Endothelial cell of umbilical vein (primary cell): Measurements from ENCODE around the gene XRN2. TPM values are rescaled to one million over a fixed set of nuclear protein-coding genes. Genes with fewer than 3 reads are reported as not detected.

Experiments
- BruUV-seq: library from RNA; stranded (reverse); fragments of 400-500 nt; replicated peaks from 2 replicates; lab custom pipeline; 2021; lab: Mats Ljungman, UMichigan
- CTCF ChIA-PET: fragments of 300-600, 350-600 bp; sonication (Branson Sonifier 250); formaldehyde crosslinking; loops from one replicate; lab custom pipeline; 2021; ENCODE audit warnings: antibody characterized with exemption, inconsistent platforms; lab: Charles Lee
- POLR2A ChIA-PET: fragments of 300-600, 350-600 bp; sonication (Branson Sonifier 250); formaldehyde crosslinking; loops from one replicate; lab custom pipeline; 2021; ENCODE audit warnings: antibody characterized with exemption, inconsistent platforms; lab: Charles Lee
- DNase-seq: peaks from one replicate; pipeline ENCODE4 v3.0.0-alpha.2; 2011; ENCODE audit warnings: low read depth, low spot score
- FAIRE-seq: peaks from 2 replicates; lab custom pipeline; 2011; peaks lifted over from hg19 to GRCh38; lab: Jason Lieb, UNC
- H2AFZ ChIP-seq: 2 replicates; pipeline ENCODE4 v1.6.0; 2012; ENCODE audit warnings: low read depth, low read length, control low read depth, inconsistent platforms
- H3K27ac ChIP-seq: 2 replicates; pipeline ENCODE4 v1.5.1; 2011; ENCODE audit warnings: low read depth, mild to moderate bottlenecking, control low read depth, low read length, moderate library complexity; ENCODE audit not compliant: insufficient read depth
- H3K27me3 ChIP-seq, 2 experiments: 2 replicates each; pipeline versions ENCODE4 v1.6.0 to v1.6.1; 2011; ENCODE audit warnings: low read length in 2 of 2, mixed read lengths in 1 of 2; ENCODE audit not compliant: control insufficient read depth in 2 of 2, insufficient read depth in 2 of 2
- H3K36me3 ChIP-seq, 2 experiments: 2 replicates in 1 of 2; 3 replicates in 1 of 2; pipeline ENCODE4 v1.5.1; 2011; ENCODE audit warnings: low read length in 2 of 2, mild to moderate bottlenecking in 1 of 2, moderate library complexity in 1 of 2; ENCODE audit not compliant: control insufficient read depth in 2 of 2, insufficient read depth in 2 of 2; ENCODE audit errors: extremely low read depth in 1 of 2
- H3K4me1 ChIP-seq: 3 replicates; pipeline ENCODE4 v1.5.1; 2011; ENCODE audit warnings: mild to moderate bottlenecking, low read length; ENCODE audit not compliant: control insufficient read depth, insufficient read depth; ENCODE audit errors: extremely low read depth
- H3K4me2 ChIP-seq: 2 replicates; pipeline ENCODE4 v1.6.1; 2011; ENCODE audit warnings: low read length, control low read depth, mixed read lengths; ENCODE audit not compliant: insufficient read depth
- H3K4me3 ChIP-seq, 3 experiments: fragments of 200-600 bp in 1 of 3; sonication (generic), shearing (Covaris generic) in 1 of 3; replicated peaks in 1 of 3; 2 replicates each; pipeline ENCODE4 v1.5.1; 2011 to 2016; ENCODE audit warnings: control low read depth in 3 of 3, low read length in 3 of 3, mild to moderate bottlenecking in 2 of 3, inconsistent platforms in 1 of 3, low read depth in 1 of 3, moderate library complexity in 1 of 3; ENCODE audit not compliant: insufficient read depth in 1 of 3
- H3K79me2 ChIP-seq: 2 replicates; pipeline ENCODE4 v1.6.0; 2012; ENCODE audit warnings: low read length, inconsistent platforms; ENCODE audit not compliant: control insufficient read depth, insufficient read depth
- H3K9ac ChIP-seq: replicated peaks from 2 replicates; pipeline ENCODE3; 2011; ENCODE audit warnings: low read length, control low read depth; ENCODE audit not compliant: insufficient read depth; ENCODE audit errors: extremely low read depth
- H3K9me1 ChIP-seq: replicated peaks from 3 replicates; pipeline ENCODE4 v1.6.0; 2011; ENCODE audit warnings: mild to moderate bottlenecking, low read length; ENCODE audit not compliant: control insufficient read depth, insufficient read depth; ENCODE audit errors: extremely low read depth
- H3K9me3 ChIP-seq: replicated peaks from 2 replicates; pipeline ENCODE4 v1.5.1; 2012; ENCODE audit warnings: low read length, inconsistent platforms; ENCODE audit not compliant: control insufficient read depth, insufficient read depth
- H4K20me1 ChIP-seq: replicated peaks from 2 replicates; pipeline ENCODE3; 2011; ENCODE audit warnings: mild to moderate bottlenecking, low read length; ENCODE audit not compliant: control insufficient read depth, insufficient read depth; ENCODE audit errors: extremely low read depth
- CTCF ChIP-seq, 2 donors: IDR thresholded peaks; 1 replicate in 1 of 2; 2 replicates in 1 of 2; pipeline ENCODE4 v1.5.1; 2011; ENCODE audit warnings: low read length in 2 of 2, mild to moderate bottlenecking in 2 of 2, moderate library complexity in 2 of 2, control low read depth in 1 of 2, inconsistent platforms in 1 of 2, low read depth in 1 of 2; ENCODE audit not compliant: insufficient read depth in 1 of 2; ENCODE audit errors: extremely low read depth in 1 of 2
- EZH2 ChIP-seq: IDR thresholded peaks from 2 replicates; pipeline ENCODE4 v1.6.1; 2012; ENCODE audit warnings: borderline replicate concordance, low read depth, mild to moderate bottlenecking, moderate library complexity, low read length, inconsistent platforms; ENCODE audit not compliant: severe bottlenecking
- FOS ChIP-seq: IDR thresholded peaks from 2 replicates; pipeline ENCODE4 v1.6.1; 2011; ENCODE audit warnings: mild to moderate bottlenecking, low read length, moderate library complexity, borderline replicate concordance; ENCODE audit not compliant: insufficient read depth
- GATA2 ChIP-seq: IDR thresholded peaks from 2 replicates; pipeline ENCODE4 v1.7.0; 2011; ENCODE audit warnings: low read depth, mild to moderate bottlenecking, moderate library complexity, mixed read lengths, low read length; ENCODE audit not compliant: insufficient read length, insufficient read depth
- JUN ChIP-seq: IDR thresholded peaks from 2 replicates; pipeline ENCODE4 v1.6.1; 2011; ENCODE audit warnings: borderline replicate concordance, low read depth; ENCODE audit not compliant: insufficient read length, insufficient read depth
- MAX ChIP-seq: IDR thresholded peaks from 2 replicates; pipeline ENCODE4 v1.6.1; 2011; ENCODE audit not compliant: insufficient read depth, insufficient read length
- MYC ChIP-seq: IDR thresholded peaks from one replicate; pipeline ENCODE4 v1.6.1; 2011; ENCODE audit warnings: mild to moderate bottlenecking, low read depth, low read length
- POLR2A ChIP-seq: IDR thresholded peaks from 2 replicates; pipeline ENCODE4 v1.6.1; 2012; ENCODE audit warnings: low read depth, mild to moderate bottlenecking, control low read depth, low read length
- POLR2AphosphoS5 ChIP-seq: IDR thresholded peaks from 2 replicates; pipeline ENCODE4 v1.6.1; 2012; ENCODE audit warnings: low read depth, mild to moderate bottlenecking, control low read depth, low read length, moderate library complexity; ENCODE audit not compliant: insufficient read depth
- dilution Hi-C: fragments of 300-500 bp; cut with MboI; formaldehyde crosslinking; loops from one replicate; pipeline ENCODE4 v1.15.0; 2019; ENCODE audit warnings: low sequenced_read_pairs; ENCODE audit not compliant: extremely low pct_ligation_motif_present
- intact Hi-C: fragments of 100-400 bp; cut with micrococcal nuclease; formaldehyde crosslinking; loops from one replicate; pipeline ENCODE4 v1.10.0; 2022
- polyA plus RNA-seq, 4 experiments: library from polyadenylated mRNA; depleted of rRNA in 3 of 4; stranded (reverse) in 3 of 4; unstranded in 1 of 4; fragments of >200 nt; gene quantifications; 2 replicates each; pipeline versions ENCODE4 v1.2.1 to v1.2.3, GENCODE V29; 2011 to 2012; ENCODE audit warnings: missing spikeins in 1 of 4
- total RNA-seq: library from RNA; stranded (reverse); gene quantifications from 2 replicates; pipeline ENCODE4 v1.2.3, GENCODE V29; 2021

The XRN2 gene
- total and polyA plus RNA-seq, 2 donors (not counting 3 experiments of a cell fraction or from before 2014, with no cell fraction given) = 32.3 to 66.6 TPM

GRCh38 chr20:21399005-21399475 lies 95.9 kb downstream of the XRN2 start:
- no peak for FAIRE-seq
- H2AFZ ChIP-seq = no peak overlapping the region
- TF ChIP-seq CTCF (IDR thresholded peaks at IDR 0.05; ENCODE audit: extremely low read depth in 1 of 2, insufficient read depth in 1 of 2, low read depth in 1 of 2, low read length in 2 of 2) (no peak), POLR2A (no peak), EZH2 (no peak), MYC (no peak), POLR2AphosphoS5 (no peak), GATA2 (no peak), FOS (no peak), MAX (no peak), JUN (no peak)
- dilution Hi-C loops = no loop called here
- H3K27me3 ChIP-seq = peaks cover 52 to 99% of the 10 kb centered on the region in 2 experiments
- H3K4me3 ChIP-seq = no peak overlapping the region
- ChIA-PET CTCF (no interaction called here), POLR2A (no interaction called here)
- no peak overlapping the region for H3K27ac ChIP-seq
- H3K9ac ChIP-seq = no peak overlapping the region
- H3K79me2 ChIP-seq = no peaks in the 10 kb centered on the region
- no peaks in the 10 kb centered on the region for H4K20me1 ChIP-seq
- no TSS peak for BruUV-seq
- H3K9me3 ChIP-seq = no peaks in the 10 kb centered on the region
- H3K36me3 ChIP-seq = no peaks in the 10 kb centered on the region
- H3K4me2 ChIP-seq = no peak overlapping the region
- DNase-seq = no peak
- H3K4me1 ChIP-seq = peaks cover 7% of the 10 kb centered on the region
- H3K9me1 ChIP-seq = no peaks in the 10 kb centered on the region
- intact Hi-C loops = loop anchor here (5.0 to 10.0 kb wide), 2 partner anchors 108 to 274 kb away; partner anchors contain the start of gene KIZ
